Osteocyte (in vitro differentiated cells): Measurements from ENCODE around the gene WNT9B. TPM values are rescaled to one million over a fixed set of nuclear protein-coding genes. Genes with fewer than 3 reads are reported as not detected.

Experiments
- DNase-seq: peaks from one replicate; pipeline ENCODE4 v3.0.0; 2021; ENCODE audit warnings: mixed read lengths; ENCODE audit not compliant: unreplicated experiment; ENCODE audit errors: extremely low spot score
- H3K27ac Mint-ChIP-seq: one replicate; pipeline ENCODE4 v1.8.0; 2021; ENCODE audit warnings: mild to moderate bottlenecking, mixed read lengths; ENCODE audit not compliant: unreplicated experiment
- H3K27me3 Mint-ChIP-seq: one replicate; pipeline ENCODE4 v1.8.0; 2021; ENCODE audit warnings: mixed read lengths; ENCODE audit not compliant: unreplicated experiment
- H3K36me3 Mint-ChIP-seq: one replicate; pipeline ENCODE4 v1.8.0; 2021; ENCODE audit warnings: mixed read lengths; ENCODE audit not compliant: unreplicated experiment
- H3K4me1 Mint-ChIP-seq: one replicate; pipeline ENCODE4 v1.8.0; 2021; ENCODE audit warnings: mixed read lengths; ENCODE audit not compliant: unreplicated experiment
- H3K4me3 Mint-ChIP-seq: one replicate; pipeline ENCODE4 v1.8.0; 2021; ENCODE audit warnings: mild to moderate bottlenecking, moderate library complexity, mixed read lengths; ENCODE audit not compliant: unreplicated experiment
- H3K9me3 Mint-ChIP-seq: one replicate; pipeline ENCODE4 v1.8.0; 2021; ENCODE audit warnings: mixed read lengths; ENCODE audit not compliant: unreplicated experiment
- CTCF ChIP-seq: fragments of 200-600 bp; sonication (generic); IDR thresholded peaks from 2 replicates; pipeline ENCODE4 v1.5.0; 2021; ENCODE audit warnings: antibody characterized with exemption, mild to moderate bottlenecking, moderate library complexity
- total RNA-seq: library from RNA; stranded (reverse); gene quantifications from 2 replicates; pipeline ENCODE4 v1.2.1, GENCODE V29; 2021

Gene WNT9B
- total RNA-seq, 1 donor from 2014 or later, result not detected

- peaks cover 27% of the 10 kb centered on the region for H3K27me3 Mint-ChIP-seq
- H3K36me3 Mint-ChIP-seq, result no peaks in the 10 kb centered on the region
- H3K27ac Mint-ChIP-seq, result no peak overlapping the region
- no peaks in the 10 kb centered on the region for H3K4me1 Mint-ChIP-seq
- no peak overlapping the region for H3K4me3 Mint-ChIP-seq
- no peak for TF ChIP-seq CTCF
- DNase-seq, result no peak
- H3K9me3 Mint-ChIP-seq, result no peaks in the 10 kb centered on the region
Measured at GRCh38 chr17:46896991-46897390, 45.6 kb downstream of the WNT9B start.

GRCh38 chr17:46898364-46898763 lies 47.0 kb downstream of the WNT9B start:
- no peak overlapping the region for H3K27ac Mint-ChIP-seq
- no peak for DNase-seq
- H3K36me3 Mint-ChIP-seq, result no peaks in the 10 kb centered on the region
- no peaks in the 10 kb centered on the region for H3K4me1 Mint-ChIP-seq
- no peak for TF ChIP-seq CTCF
- H3K4me3 Mint-ChIP-seq, result no peak overlapping the region
- H3K9me3 Mint-ChIP-seq, result no peaks in the 10 kb centered on the region
- H3K27me3 Mint-ChIP-seq, result peaks cover 20% of the 10 kb centered on the region

GRCh38 chr17:46898860-46899259 lies 47.5 kb downstream of the WNT9B start:
- H3K27ac Mint-ChIP-seq, result no peak overlapping the region
- H3K36me3 Mint-ChIP-seq, result no peaks in the 10 kb centered on the region
- TF ChIP-seq CTCF, result no peak
- no peaks in the 10 kb centered on the region for H3K4me1 Mint-ChIP-seq
- no peak for DNase-seq
- H3K4me3 Mint-ChIP-seq, result no peak overlapping the region
- H3K27me3 Mint-ChIP-seq, result peaks cover 18% of the 10 kb centered on the region
- H3K9me3 Mint-ChIP-seq, result no peaks in the 10 kb centered on the region

GRCh38 chr17:46901291-46901690 lies 49.9 kb downstream of the WNT9B start:
- no peak for DNase-seq
- H3K36me3 Mint-ChIP-seq, result no peaks in the 10 kb centered on the region
- no peak for TF ChIP-seq CTCF
- H3K4me1 Mint-ChIP-seq, result no peaks in the 10 kb centered on the region
- H3K9me3 Mint-ChIP-seq, result no peaks in the 10 kb centered on the region
- H3K27me3 Mint-ChIP-seq, result peaks cover 21% of the 10 kb centered on the region
- H3K4me3 Mint-ChIP-seq, result no peak overlapping the region
- no peak overlapping the region for H3K27ac Mint-ChIP-seq

- H3K4me1 Mint-ChIP-seq, result no peaks in the 10 kb centered on the region
- no peaks in the 10 kb centered on the region for H3K36me3 Mint-ChIP-seq
- no peak overlapping the region for H3K4me3 Mint-ChIP-seq
- no peak overlapping the region for H3K27ac Mint-ChIP-seq
- no peak for TF ChIP-seq CTCF
- no peak for DNase-seq
- no peaks in the 10 kb centered on the region for H3K9me3 Mint-ChIP-seq
- H3K27me3 Mint-ChIP-seq, result peaks cover 18% of the 10 kb centered on the region
Measured at GRCh38 chr17:46903762-46904672, 52.6 kb downstream of the WNT9B start.
